Gastrocnemius medialis (tissue), 4 donors: ENCODE measurements around the gene DHX16. TPM values are rescaled to one million over a fixed set of nuclear protein-coding genes. Genes with fewer than 3 reads are reported as not detected.
A peak's percentile ranks its signal among the peaks of the same experiment; 100 is the strongest.

Source experiments
- ATAC-seq, 2 donors: fragments of 150-250 bp; one replicate each; pipeline ENCODE4 v1.9.1; 2016
- DNase-seq, 2 donors: peaks; one replicate each; pipeline ENCODE4 v3.0.0-alpha.2; 2019
- H3K27ac ChIP-seq, 4 donors: fragments of 200-600 bp; sonication (generic); 1 replicate in 1 of 4; 2 replicates in 3 of 4; pipeline ENCODE4 v1.5.1; 2016 to 2018; ENCODE audit warnings: mild to moderate bottlenecking in 2 of 4, moderate library complexity in 1 of 4
- H3K27me3 ChIP-seq, 3 donors: fragments of 200-600 bp; sonication (generic) in 2 of 3; 1 replicate in 1 of 3; 2 replicates in 2 of 3; pipeline versions ENCODE4 v1.5.1 to v1.6.0; 2016 to 2019; ENCODE audit warnings: mild to moderate bottlenecking in 1 of 3, moderate library complexity in 1 of 3
- H3K36me3 ChIP-seq, 2 donors: fragments of 200-600 bp; sonication (generic) in 1 of 2; one replicate each; pipeline ENCODE4 v1.5.1; 2017 to 2018
- H3K4me1 ChIP-seq, 2 donors: fragments of 200-600 bp; sonication (generic) in 1 of 2; one replicate each; pipeline ENCODE4 v1.5.1; 2016 to 2017; ENCODE audit warnings: mild to moderate bottlenecking in 2 of 2
- H3K4me3 ChIP-seq, 4 donors: fragments of 200-600 bp; sonication (generic) in 3 of 4; 1 replicate in 1 of 4; 2 replicates in 3 of 4; pipeline ENCODE4 v1.5.1; 2016 to 2019; ENCODE audit warnings: mild to moderate bottlenecking in 2 of 4
- H3K9me3 ChIP-seq, 3 donors: fragments of 200-600 bp; sonication (generic) in 2 of 3; 1 replicate in 1 of 3; 2 replicates in 2 of 3; pipeline ENCODE4 v1.5.1; 2016 to 2019
- CTCF ChIP-seq, 5 experiments: fragments of 450-650 bp in 3 of 5; fragments of 200-600 bp in 2 of 5; sonication (generic) in 2 of 5; IDR thresholded peaks in 4 of 5; conservative IDR thresholded peaks in 1 of 5; 1 replicate in 4 of 5; 2 replicates in 1 of 5; pipeline ENCODE4 v1.5.1; 2016 to 2019; ENCODE audit warnings: antibody characterized with exemption in 5 of 5, mild to moderate bottlenecking in 3 of 5, moderate library complexity in 3 of 5
- POLR2A ChIP-seq, 2 donors: fragments of 450-650 bp; IDR thresholded peaks; one replicate each; pipeline ENCODE4 v1.6.1; 2017; ENCODE audit warnings: antibody characterized with exemption in 2 of 2, mild to moderate bottlenecking in 2 of 2, moderate library complexity in 2 of 2
- in situ Hi-C, 4 donors: fragments of 200-750 bp; cut with MboI; loops; one replicate each; pipeline versions ENCODE4 v1.15.0 to v1.8.0; 2017; ENCODE audit warnings: low sequenced_read_pairs in 4 of 4
- intact Hi-C: fragments of 100-400 bp; cut with DNase I; formaldehyde crosslinking; loops from one replicate; pipeline ENCODE4 v1.15.1; 2023; ENCODE audit warnings: low total_unique reads
- total RNA-seq, 4 donors: library from RNA; depleted of rRNA; stranded (reverse); fragments of >200 nt; gene quantifications; one replicate each; pipeline versions ENCODE4 v1.1.0 to v1.2.3, GENCODE V29; 2016

Gene DHX16
- total RNA-seq, 4 donors from 2014 or later = 39.1 to 74.8 (median 49.4) TPM

DNA sequence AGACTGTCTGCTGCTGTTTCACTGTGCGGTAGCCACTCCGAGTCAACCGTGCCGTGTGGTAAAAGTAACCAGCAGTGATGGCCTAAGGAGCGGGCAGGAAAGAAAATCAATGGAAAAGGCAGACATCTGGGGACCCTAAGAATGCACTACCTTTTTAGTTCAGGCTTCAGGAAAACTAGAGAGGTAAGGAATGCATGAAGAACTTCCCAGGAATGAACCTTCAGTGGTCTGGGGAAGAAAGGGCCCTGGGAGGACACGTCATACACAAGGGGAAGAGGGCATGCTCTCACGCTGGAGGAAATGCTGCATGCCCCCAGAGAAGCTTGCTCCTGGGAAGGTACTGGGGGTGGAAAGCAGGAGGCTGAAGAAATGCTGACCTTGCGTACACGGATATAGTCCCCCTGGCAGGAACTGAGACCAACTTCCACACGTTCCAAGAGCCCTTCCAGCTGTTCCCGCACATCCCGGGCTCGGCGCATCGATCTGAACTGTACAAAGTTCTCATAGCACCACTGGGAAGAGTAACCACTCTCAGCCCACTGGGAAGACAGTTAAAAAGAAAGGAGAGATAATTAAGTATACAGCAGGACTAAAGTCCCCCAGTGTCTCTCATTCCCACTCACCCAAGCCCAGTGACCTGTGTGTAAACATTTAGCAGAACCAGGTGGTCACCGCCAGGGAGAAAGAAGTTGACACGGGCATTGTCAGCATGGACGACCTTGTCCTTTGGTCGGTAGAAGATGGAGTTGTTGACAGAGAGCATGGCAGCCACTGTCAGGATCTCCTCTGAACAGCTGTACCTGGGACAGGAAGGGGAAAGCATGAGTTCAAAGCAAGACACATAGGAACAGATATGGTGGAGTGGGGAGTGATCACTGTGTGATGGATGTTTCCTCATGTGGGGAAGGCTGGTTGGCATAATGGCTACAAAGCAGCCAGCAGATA is 17.7 kb downstream of the DHX16 start:
- Histone ChIP-seq H3K27ac (no peak overlapping the region), H3K36me3 (peaks cover 2 to 99% of the 10 kb centered on the region in 2 donors), H3K4me1 (no peaks in the 10 kb centered on the region), H3K4me3 (no peak overlapping the region), H3K27me3 (no peaks in the 10 kb centered on the region), H3K9me3 (no peaks in the 10 kb centered on the region)
- DNase-seq = no peak
- TF ChIP-seq POLR2A (IDR thresholded peaks at IDR 0.05) (no peak), CTCF (IDR thresholded peaks at IDR 0.05 in 4 of 5, conservative IDR thresholded peaks at IDR 0.05 in 1 of 5) (no peak)
- ATAC-seq = no peak
- in situ Hi-C loops (loop anchor here in 1 of 4 donors (25.0 kb wide), 1 partner anchor 432 kb away; no protein-coding TSS in a partner anchor), intact Hi-C loops (no loop called here)

DNA sequence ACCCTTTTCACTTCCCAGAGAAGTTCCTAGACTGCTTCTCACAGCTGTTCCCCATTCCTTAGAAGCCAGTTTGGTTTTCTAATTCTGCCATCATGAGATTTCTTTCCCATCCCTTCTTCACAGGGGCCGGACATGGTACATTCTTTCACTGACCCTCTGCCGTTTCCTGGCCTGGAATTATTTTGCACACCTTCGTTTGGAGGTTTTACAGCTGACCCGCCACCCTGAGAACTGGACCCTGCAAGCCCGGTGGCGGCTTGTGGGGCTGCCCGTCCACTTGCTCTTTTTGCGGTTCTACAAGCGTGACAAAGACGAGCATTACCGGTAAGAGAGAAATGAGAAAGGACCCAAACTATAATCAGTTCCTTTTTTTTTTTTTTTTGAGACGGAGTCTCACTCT is 21.7 kb downstream of the DHX16 start:
- intact Hi-C loops = no loop called here
- Histone ChIP-seq H3K27me3 (no peaks in the 10 kb centered on the region), H3K4me1 (peaks cover 11 to 15% of the 10 kb centered on the region in 2 donors), H3K4me3 (no peak overlapping the region), H3K27ac (no peak overlapping the region), H3K9me3 (no peaks in the 10 kb centered on the region), H3K36me3 (peaks cover 2 to 63% of the 10 kb centered on the region in 2 donors)
- no peak for ATAC-seq
- no peak for DNase-seq
- TF ChIP-seq CTCF (IDR thresholded peaks at IDR 0.05 in 4 of 5, conservative IDR thresholded peaks at IDR 0.05 in 1 of 5) (no peak), POLR2A (IDR thresholded peaks at IDR 0.05) (no peak)
- in situ Hi-C loops = loop anchor here in 1 of 4 donors (25.0 kb wide), 1 partner anchor 436 kb away; no protein-coding TSS in a partner anchor

DNA sequence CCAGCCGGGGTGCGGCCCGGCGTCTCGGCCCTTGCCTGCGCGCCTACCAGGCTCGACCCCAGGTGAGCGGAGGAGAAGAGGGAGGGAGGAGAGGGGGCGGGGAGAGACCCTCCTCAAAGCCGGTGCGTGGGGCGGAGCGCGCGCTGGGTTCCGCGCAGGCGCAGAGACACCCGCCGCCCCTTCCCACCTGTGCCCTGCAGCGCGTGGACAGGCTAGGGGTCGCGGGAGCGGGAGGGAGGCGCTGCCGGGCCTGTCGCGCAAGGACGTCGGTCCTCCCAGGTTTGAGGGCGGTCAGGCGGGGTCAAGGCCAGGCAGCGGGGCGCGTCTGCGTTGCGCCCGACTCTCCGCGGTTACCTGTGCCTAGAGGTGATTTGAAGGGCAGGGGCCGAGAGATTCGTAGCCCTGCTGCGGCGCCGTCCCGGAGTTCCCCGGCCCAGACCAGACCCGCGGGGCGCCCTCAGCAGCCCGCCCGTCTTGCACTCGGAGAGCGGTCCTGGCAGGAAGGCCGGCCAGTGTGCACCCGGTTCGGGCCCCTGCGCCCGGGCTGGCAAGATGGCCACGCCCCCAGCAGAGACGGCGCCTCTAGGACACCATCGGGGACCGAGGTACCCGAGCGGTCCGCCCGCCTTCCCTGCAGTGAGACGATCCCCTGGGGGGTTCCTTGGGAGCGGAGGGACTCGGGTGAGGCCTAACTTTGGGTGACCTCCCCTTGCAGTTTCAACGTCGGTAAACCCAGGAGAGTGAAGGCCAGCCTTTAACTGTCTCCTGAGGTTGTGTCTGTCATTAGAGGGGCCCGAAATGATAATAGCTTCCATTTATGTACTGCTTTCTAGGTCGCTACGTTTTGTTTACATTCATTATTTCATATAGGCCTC is 25.3 kb downstream of the DHX16 start:
- DNase-seq (peak; percentile 32 to 66), ATAC-seq (peak; percentile 79 to 80)
- H3K27me3 ChIP-seq = no peaks in the 10 kb centered on the region
- no peaks in the 10 kb centered on the region for H3K9me3 ChIP-seq
- H3K27ac ChIP-seq = peak overlapping the region; percentile 97 to 100 (median 98)
- peaks cover 0 to 27% of the 10 kb centered on the region in 2 donors for H3K36me3 ChIP-seq
- in situ Hi-C loops (no loop called here), intact Hi-C loops (loop anchor here (1.0 kb wide), 1 partner anchor 26 kb away; the partner anchor contains the start of gene DHX16)
- peak; percentile 39 to 46 for TF ChIP-seq POLR2A (IDR thresholded peaks at IDR 0.05)
- no peak for TF ChIP-seq CTCF (IDR thresholded peaks at IDR 0.05 in 4 of 5, conservative IDR thresholded peaks at IDR 0.05 in 1 of 5)
- peak overlapping the region; percentile 84 to 100 (median 92) for H3K4me3 ChIP-seq
- H3K4me1 ChIP-seq = peaks cover 11 to 15% of the 10 kb centered on the region in 2 donors

GRCh38 chr6:30646450-30647241 is 26.2 kb downstream of the DHX16 start, which contains the start of gene C6orf136:
Gene C6orf136, plus strand, starts transcription at chr6:30647133. Its CDS starts 99 bp downstream, at chr6:30647232.
- in situ Hi-C loops (no loop called here), intact Hi-C loops (loop anchor here (1.0 kb wide), 1 partner anchor 27 kb away; the partner anchor contains the start of gene DHX16)
- Histone ChIP-seq H3K4me3 (peak within 1 kb of the TSS; percentile 84 to 100 (median 92)), H3K9me3 (no peaks in the 10 kb centered on the region), H3K27ac (peak within 1 kb of the TSS; percentile 97 to 100 (median 98)), H3K27me3 (no peaks in the 10 kb centered on the region), H3K36me3 (peaks cover 0 to 18% of the 10 kb centered on the region in 2 donors), H3K4me1 (peaks cover 11 to 15% of the 10 kb centered on the region in 2 donors)
- peak; percentile 88 to 89 for ATAC-seq
- peak; percentile 84 to 91 for DNase-seq
- TF ChIP-seq CTCF (IDR thresholded peaks at IDR 0.05 in 4 of 5, conservative IDR thresholded peaks at IDR 0.05 in 1 of 5) (no peak), POLR2A (IDR thresholded peaks at IDR 0.05) (no peak)
